Kasumi-1 (cell line): ENCODE measurements around the gene PLXDC2.
A peak's percentile ranks its signal among the peaks of the same experiment; 100 is the strongest.
"Not testable (repeated sequence)": the region's sequence is repeated elsewhere in the genome, so short reads cannot be mapped to it uniquely, and the experiment has no call there.

Experiments
- DNase-seq, 2 experiments: peaks; one replicate each; lab custom pipeline; 2025; lab: John Stamatoyannopoulos, UW

PLXDC2 gene

DNA sequence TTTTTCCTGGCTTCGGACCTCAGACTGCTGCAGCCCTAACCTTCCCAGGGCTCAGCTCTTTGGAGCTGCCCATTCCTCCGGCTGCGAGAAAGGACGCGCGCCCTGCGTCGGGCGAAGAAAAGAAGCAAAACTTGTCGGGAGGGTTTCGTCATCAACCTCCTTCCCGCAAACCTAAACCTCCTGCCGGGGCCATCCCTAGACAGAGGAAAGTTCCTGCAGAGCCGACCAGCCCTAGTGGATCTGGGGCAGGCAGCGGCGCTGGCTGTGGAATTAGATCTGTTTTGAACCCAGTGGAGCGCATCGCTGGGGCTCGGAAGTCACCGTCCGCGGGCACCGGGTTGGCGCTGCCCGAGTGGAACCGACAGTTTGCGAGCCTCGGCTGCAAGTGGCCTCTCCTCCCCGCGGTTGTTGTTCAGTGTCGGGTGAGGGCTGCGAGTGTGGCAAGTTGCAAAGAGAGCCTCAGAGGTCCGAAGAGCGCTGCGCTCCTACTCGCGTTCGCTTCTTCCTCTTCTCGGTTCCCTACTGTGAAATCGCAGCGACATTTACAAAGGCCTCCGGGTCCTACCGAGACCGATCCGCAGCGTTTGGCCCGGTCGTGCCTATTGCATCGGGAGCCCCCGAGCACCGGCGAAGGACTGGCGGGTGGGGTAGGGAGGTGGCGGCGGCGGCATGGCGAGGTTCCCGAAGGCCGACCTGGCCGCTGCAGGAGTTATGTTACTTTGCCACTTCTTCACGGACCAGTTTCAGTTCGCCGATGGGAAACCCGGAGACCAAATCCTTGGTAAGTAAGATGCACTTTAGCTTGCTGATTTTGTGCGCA lies at the start of gene PLXDC2:
TSS of gene PLXDC2 (plus strand) at position 22 of the 820 bp plus-strand sequence.
- peak; percentile 79 to 88 for DNase-seq

DNA sequence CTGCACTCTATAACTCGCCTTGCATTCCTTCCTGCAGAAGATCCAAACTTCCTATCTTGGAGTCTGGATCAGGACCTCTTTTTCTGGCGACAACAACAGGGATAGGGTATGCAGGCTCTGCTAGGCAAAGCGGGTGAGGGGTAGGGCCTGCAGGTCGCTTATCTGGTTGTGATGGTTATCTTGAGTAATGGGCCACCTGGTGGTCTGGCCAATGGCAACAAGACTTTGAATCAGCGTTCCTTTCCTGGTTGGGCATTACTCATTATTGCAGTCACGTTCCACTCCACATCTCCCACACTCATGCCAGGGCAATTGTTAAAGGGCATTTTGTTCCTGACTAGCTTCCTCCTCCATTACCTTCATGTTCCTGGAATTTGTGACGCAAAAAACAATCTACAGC lies 48.4 kb upstream of the PLXDC2 start:
- no peak for DNase-seq

DNA sequence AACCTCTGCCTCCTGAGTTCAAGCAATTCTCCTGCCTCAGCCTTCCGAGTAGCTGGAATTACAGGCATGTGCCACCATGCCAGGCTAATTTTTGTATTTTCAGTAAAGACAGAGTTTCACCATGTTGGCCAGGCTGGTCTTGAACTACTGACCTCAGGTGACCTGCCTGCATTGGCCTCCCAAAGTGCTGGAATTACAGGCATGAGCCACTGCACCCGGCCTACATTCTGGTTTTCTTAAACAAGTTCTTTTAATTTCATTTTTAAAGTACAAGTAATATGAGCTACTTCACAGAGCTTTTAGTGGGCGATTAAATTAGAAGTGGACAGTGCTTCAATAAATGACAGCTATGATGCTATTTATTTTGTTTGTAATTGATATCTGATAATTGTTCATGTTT lies 46.4 kb upstream of the PLXDC2 start:
- not testable (repeated sequence) for DNase-seq

DNA sequence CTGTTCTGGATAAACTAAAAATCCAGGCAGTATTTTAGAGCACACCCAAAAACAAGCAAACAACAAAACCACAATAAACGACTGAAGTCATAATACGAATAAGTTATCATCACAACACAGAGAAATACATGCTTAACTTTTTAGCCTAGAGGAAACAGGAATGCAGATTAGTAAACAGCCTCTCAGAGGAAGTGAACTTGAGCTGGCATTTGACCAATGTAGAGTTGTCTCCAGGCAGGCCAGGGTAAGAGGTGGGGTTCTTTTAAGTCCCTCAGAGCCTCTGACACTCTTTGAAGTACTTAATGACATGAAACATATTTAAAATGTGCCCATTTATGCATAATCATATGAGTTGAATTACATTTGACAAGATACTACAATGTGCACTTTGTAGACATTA lies 43.3 kb upstream of the PLXDC2 start:
- no peak for DNase-seq

DNA sequence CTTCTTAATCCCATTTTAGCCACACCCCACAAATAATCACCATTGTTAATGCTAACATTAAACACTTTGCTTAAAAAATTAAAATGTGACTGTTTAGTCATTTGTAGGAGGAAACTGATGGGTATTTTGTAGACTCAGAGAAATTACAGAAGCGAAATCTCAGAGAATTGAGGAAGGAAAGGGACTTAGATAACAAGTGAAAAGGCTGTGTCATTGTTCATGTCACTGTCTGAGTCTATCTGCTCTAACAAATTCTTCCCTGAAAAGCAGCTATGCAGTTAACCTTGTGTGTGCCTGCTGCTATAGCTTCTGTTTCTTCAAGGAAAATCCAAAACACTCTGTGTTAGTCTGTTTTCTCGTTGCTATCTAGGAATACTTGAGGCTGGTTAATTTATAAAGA lies 40.9 kb upstream of the PLXDC2 start:
- DNase-seq: peak; percentile 28 to 45

DNA sequence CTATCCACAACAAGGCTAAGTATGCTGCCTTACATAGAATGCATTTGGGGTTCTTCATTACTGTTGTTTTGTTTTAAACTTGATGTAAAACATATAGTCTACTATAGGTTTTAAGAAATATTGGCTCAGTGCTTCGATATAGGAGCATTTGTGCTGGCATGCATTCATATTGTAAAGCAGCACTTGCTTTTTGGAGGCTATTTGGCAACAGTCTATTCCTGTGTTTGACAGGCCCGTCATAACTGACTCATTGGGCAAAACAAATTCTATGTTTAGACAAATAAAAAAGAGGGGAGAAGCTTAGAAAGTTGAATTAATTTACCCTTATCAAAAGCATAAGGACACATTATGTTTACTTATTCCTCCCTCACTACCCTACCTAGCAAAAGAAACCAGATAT lies 38.4 kb upstream of the PLXDC2 start:
- DNase-seq: no peak

DNA sequence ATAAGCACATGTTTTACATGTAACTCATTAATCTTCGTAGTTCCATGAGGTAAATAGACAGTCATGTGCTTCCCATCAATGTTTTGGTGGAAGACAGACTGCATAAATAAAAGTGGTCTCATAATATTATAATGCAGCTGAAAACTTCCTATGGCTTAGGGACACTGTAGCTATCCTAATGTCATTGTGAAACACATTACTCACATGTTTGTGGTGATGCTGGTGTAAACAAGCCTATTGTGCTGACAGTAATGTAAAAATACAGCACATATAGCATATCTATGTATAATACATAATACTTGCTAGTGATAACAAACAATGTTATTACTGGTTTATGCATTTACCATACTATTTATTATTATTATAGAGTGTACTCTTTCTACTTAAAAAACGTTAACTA lies 37.2 kb upstream of the PLXDC2 start:
- DNase-seq: no peak

DNA sequence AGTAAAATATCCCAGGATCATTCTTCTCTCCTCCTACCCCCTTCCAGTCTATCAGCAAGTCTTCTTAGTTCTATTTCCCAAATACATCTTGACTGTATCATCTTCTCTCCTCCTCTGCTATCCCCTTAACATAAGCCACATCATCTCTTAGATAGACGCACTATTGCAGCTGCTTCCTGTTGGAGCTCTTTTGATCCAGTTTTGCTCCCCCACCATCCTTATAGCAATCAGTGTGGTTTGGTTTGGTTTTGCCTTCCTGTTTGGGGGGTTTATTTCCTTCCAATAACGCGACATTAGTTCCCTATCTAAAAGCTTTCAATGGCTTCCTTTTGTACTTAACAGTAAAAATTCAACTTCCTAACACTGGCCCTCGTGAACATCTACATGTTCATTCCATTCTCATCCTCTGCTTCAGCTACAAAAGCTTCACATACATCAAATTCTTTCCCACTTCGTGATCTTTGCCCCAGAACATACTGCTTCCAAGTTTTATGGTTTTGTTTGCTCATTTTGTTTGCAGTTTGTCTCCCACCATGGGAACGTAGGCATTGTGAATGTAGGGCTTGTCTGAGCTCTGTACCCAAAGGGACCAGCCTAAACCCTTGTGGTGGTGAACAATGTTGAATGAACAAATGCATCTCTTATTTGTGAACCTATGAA lies 33.7 kb upstream of the PLXDC2 start:
- peak; percentile 90 to 92 for DNase-seq

DNA sequence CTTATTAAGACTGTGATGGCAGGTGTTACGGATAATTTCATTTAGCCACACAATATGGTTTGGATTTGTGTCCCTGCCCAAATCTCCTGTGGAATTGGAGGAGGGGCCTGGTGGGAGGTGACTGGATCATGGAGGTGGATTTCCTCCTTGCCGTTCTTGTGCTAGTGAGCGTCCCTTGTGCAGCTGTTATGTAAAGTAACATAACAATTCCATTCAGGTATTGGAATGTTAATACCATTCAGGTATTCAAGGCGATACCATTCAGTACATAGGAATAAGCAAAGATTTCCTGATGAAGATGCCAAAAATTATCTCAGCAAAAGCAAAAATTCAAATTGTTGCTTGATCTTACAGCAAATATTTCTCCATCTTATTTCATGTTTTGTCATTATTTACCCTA lies 32.5 kb upstream of the PLXDC2 start:
- no peak for DNase-seq

DNA sequence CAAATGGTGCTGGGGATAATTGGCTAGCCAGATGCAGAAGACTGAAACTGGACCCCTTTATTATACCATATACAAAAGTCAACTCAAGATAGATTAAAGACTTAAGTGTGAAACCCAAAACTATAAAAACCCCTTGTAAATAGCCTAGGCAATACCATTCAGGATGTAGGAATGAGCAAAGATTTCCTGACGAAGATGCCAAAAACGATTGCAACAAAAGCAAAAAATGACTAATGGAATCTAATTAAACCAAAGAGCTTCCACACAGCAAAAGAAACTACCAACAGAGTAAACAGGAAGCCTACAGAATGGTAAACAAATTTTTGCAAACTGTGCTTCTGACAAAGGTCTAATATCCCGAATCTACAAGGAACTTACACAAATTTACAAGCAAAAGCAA lies 30.9 kb upstream of the PLXDC2 start:
- no peak for DNase-seq

DNA sequence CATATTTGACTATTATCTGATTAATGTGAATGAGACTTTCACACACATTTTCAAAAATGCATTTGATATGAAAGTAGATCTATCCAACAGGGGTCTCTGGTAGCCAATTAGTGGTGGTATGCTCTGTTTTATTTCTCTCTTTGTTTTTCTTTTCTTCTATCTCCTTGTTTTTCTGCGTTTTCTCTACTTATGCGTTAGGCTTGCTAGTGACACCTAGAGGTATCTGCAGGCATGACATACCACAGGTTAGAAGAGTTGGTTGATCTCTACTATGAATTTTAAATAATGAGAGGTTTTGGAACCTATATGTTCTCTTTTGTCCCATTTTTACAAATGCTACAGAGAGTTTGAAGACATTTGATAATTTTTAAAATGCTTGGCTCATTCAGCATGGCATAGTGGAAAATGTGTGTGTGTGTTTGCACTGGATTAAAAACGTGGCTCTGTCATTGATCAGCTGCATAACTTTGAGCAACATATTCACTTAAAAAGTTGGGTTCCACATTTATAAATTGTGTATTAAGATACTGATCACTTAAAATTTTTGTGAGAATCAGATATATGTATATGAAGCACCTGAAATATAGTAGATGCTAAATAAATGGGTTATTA lies 28.1 kb upstream of the PLXDC2 start:
- peak; percentile 83 to 88 for DNase-seq

DNA sequence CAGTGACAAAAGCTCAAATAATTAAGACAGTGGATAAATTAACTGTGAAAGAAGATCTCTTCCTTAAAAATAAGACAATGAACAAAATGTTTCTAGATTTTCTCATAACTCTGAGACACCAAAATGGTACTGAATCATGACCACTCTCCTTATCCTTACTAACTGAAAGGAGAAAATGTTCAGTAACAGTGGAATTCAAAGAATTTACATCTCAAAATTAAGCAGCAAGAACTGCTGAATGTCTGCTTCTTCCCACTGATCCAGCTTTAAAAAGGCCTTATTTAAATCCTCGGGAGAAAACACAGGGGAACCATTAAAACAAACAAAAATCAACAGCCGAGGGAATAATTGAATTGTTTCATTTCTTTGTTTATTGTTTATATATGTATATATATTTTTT lies 27.3 kb upstream of the PLXDC2 start:
- DNase-seq: no peak

DNA sequence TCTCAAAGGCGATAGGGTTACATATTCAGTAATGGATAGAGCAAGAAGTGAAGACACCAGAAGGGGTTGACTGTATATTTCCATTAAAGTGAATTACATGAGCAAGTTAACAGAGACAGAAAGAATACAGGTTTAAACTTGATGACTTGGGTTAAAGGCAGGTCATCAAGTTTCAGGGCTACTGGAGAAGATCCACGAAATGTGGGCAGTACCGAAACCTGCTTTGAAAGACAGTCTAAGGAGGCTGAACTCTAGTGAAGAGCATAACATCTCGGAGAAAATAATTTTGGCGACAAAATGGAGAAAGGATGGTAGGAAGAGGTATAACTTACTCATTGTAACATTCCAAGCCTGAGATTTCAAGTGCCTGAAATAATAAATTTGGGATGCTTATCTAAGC lies 26.6 kb upstream of the PLXDC2 start:
- no peak for DNase-seq

DNA sequence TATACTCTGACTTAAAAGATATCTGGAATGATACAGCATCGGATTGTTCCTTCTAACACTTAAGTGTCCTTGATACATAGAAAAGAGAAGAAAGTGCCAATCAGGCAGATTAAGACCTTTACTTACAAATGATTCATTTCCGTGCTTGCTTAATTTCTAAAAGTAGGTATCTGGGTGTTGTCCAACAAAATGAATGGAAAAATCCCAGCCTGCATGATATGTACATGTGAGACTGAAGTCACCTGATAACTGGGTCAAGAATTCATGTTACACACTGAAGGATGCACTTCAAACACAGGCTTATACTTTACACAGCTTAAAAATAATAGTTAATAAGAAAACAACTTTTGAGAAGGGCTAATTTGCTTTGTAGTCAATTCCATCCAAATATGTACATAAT lies 25.2 kb upstream of the PLXDC2 start:
- DNase-seq: no peak

DNA sequence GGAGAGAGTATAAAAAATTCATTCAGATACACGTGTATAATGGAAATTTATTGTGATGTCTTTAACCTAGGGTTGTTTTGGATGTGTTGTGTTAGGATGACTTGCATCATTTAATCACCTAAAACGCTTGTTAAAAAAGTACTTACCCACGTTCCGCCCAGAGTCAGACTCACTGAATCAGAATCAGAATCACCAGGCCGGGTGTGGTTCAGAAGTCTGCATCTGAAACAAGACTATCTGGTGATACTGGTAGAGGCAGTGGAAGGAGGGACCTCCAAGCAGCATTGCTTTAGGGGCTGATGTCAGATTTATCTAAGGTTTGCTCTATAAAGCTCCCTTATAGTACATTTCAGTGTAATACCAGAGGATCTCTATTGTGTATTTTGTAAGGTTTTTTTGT lies 20.5 kb upstream of the PLXDC2 start:
- no peak for DNase-seq

DNA sequence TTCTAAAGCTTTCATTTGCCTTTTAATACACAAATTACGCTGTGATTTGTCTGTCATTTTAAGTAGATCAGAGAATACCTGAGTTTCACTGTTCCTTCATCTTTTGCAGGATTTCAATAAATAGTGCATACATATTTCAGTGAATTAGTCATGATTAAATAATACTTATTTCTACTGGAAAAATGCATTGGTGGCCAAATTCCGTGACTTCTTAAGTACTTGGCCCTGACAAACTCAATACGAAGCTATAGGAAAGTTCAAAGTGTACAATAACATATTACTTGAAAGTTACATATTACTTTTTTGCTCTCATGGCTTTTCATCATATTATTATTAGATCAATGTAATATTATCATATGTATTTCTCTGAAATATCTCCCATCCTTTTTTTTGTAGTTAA lies 16.1 kb upstream of the PLXDC2 start:
- no peak for DNase-seq

DNA sequence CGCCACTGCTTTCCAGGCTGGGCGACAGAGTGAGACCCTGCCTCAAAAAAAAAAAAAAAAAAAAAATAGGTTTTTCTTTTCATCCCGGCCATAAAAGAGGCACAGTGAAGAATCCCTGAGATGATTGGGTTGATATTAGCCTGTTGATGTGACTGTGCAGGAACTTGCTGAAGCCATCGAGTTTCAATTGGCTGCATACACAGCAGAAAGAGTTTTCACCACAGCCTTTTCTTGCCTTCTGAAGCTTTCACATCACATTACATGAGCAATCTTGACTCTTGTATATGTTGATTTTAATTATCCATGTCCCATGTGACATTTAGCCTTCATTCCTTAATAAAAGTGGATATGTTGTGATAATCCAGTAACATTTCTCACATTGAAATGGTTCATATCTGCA lies 14.9 kb upstream of the PLXDC2 start:
- no peak for DNase-seq

DNA sequence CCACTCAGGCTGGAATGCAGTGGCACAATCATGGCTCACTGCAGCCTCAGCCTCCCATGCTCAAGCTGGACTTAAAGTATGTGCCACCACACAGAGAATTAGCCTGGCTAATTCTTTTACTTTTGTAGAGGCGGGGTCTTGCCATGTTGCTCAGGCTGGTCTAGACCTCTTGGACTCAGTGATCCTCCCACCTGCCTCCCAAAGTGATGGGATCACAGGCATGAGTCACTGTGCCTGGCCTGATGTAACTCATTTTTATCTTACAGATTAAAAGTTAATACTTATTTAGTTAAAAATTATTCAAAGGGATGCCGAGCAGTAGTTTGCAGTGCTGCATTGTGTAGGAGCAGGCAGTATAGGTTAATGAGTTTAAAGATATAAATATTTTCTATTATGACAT lies 12.6 kb upstream of the PLXDC2 start:
- DNase-seq: no peak

DNA sequence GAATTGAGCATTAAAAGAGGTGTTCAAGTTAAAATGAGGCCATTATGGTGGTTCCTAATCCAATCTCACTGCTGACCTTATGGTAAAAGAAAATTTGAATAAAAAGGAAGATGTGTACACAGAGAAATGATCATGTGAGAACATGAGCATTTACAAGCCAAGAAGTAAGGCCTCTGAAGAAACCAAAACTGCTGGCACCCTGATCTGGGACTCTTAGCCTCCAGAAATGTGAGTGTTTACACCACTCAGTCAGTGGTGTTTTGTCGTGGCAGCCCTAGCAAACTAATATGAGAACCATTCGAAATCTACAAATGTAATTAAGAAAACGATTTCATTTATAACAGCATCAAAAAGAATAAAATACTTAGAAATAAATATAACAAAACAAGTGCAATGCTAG lies 6.8 kb upstream of the PLXDC2 start:
- DNase-seq: no peak

DNA sequence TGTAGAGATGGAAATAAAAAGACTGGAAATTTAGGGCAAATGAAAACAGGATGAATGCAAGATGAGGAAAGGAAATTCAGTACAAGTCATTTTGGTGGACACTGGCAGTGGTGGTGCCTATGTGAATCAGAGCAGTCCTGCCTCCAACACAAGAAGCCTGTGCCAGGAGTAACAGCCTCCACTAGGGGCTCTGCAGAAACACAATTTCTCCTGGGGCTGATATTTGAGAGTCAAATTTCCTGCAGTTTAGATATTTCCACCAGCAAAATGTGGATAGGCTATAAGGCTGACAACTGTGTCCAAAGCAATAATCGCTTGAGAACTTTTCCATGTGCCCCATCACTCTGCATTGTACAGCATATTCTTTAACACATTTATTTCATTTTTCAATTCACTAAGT lies 4.7 kb upstream of the PLXDC2 start:
- peak; percentile 80 to 82 for DNase-seq

DNA sequence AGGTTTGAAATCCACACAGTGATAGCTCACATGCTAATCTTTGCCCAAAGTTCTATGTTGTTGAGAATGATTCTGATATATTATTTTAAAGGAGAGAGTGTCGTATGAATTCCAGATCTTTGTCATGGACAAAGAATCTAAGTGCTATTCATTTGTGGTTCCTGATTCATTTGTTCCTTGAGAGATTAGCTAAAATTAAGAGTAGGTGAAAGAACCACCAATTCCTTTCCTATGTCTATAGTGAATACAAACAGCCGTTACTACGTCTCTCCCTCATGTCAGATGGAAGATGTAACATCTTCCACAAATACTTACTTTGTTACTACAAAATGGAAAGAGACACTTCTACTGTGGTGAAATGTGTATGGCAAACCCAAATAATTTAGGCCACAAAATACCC lies 3.3 kb upstream of the PLXDC2 start:
- no peak for DNase-seq

DNA sequence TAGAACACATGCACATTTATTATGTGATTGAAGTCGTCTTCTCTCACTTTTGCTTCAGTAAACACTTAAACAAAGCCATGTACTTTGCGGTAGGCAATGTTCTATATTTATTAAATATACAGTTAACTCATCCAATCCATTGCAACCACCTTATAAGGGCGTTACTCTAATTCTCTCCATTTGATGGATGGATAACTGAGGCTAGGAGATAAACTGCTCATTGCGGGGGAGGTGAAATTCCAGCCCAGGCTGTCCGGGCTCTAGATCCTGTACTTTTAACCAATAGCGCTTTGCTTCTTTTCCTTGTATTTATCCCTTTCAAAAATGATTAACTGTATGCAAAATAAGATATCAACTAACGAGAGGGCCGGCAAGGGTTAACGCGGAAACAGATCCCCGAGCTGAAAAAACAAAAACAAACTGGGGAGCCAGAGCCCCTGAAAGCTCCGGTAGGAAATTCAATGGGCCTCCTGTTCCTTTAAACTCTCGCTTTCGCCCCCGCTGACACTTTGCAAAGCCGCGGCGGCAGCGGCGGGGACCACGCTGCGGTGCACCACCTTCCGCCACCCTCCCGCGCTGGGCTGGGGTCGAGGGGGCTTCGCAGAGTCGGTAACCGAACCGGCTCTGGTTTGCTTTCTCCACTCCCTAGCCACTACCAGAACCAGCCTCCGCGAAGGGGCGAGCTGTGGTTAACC lies 1.0 kb upstream of the PLXDC2 start:
- DNase-seq: peak; percentile 27 to 57
